Fibroblast of the aortic adventitia (primary cell): ENCODE measurements around the gene TBCA. TPM values are rescaled to one million over a fixed set of nuclear protein-coding genes. Genes with fewer than 3 reads are reported as not detected.
"Not testable (repeated sequence)": the region's sequence is repeated elsewhere in the genome, so short reads cannot be mapped to it uniquely, and the experiment has no call there.

Source experiments
- DNase-seq: peaks from one replicate; pipeline ENCODE4 v3.0.0-alpha.2; 2010; ENCODE audit warnings: low read depth
- H3K4me3 ChIP-seq: 2 replicates; pipeline ENCODE4 v1.5.1; 2011; ENCODE audit warnings: low read depth, mild to moderate bottlenecking, control low read depth, low read length, moderate library complexity
- total RNA-seq: library from RNA; depleted of rRNA; stranded (reverse); fragments of >200 nt; gene quantifications from 2 replicates; pipeline ENCODE4 v1.2.3, GENCODE V29; 2012; ENCODE audit warnings: low replicate concordance
- TF ChIP-seq, protein P1 (sequence below): IDR thresholded peaks from 2 replicates; pipeline ENCODE4 v1.5.1; 2011; ENCODE audit warnings: mild to moderate bottlenecking, low read length, control low read depth, inconsistent platforms; ENCODE audit not compliant: insufficient read depth

Gene TBCA
- total RNA-seq, 1 donor: 147 TPM

DNA sequence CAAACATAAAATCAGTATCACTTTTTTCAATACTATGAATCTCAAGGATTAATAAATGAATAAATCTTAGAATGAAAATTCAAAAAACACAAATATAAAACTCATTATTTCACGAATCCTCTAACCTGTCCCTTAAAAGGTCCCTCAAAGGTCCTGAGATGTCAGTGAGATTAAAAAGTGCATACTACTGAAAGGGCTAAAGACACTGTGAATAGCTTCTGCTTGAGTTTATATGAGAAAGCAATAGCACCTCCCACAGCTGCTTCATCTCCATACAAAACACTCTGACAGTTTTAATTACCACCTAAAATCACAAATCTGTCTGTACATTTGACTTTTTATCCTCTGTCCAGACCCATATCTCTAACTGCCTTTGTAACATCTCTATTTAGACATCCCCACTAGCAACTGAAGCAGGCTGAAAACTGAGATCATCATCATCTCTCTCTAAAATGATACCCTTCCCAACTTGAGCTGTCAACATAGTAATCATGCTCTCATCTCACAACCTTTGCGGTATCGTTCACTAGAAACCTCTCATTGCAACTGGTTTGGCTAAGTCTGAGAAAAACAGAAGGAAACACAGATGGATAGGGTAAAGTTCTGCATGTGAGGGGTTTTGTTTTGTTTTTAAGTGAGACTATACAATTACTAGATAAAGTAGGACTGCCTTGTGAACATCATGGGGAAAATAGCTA is 56.3 kb downstream of the TBCA start:
- H3K4me3 ChIP-seq: no peak overlapping the region
- no peak for DNase-seq
- TF ChIP-seq, protein P1, sequence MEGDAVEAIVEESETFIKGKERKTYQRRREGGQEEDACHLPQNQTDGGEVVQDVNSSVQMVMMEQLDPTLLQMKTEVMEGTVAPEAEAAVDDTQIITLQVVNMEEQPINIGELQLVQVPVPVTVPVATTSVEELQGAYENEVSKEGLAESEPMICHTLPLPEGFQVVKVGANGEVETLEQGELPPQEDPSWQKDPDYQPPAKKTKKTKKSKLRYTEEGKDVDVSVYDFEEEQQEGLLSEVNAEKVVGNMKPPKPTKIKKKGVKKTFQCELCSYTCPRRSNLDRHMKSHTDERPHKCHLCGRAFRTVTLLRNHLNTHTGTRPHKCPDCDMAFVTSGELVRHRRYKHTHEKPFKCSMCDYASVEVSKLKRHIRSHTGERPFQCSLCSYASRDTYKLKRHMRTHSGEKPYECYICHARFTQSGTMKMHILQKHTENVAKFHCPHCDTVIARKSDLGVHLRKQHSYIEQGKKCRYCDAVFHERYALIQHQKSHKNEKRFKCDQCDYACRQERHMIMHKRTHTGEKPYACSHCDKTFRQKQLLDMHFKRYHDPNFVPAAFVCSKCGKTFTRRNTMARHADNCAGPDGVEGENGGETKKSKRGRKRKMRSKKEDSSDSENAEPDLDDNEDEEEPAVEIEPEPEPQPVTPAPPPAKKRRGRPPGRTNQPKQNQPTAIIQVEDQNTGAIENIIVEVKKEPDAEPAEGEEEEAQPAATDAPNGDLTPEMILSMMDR: no peak

DNA sequence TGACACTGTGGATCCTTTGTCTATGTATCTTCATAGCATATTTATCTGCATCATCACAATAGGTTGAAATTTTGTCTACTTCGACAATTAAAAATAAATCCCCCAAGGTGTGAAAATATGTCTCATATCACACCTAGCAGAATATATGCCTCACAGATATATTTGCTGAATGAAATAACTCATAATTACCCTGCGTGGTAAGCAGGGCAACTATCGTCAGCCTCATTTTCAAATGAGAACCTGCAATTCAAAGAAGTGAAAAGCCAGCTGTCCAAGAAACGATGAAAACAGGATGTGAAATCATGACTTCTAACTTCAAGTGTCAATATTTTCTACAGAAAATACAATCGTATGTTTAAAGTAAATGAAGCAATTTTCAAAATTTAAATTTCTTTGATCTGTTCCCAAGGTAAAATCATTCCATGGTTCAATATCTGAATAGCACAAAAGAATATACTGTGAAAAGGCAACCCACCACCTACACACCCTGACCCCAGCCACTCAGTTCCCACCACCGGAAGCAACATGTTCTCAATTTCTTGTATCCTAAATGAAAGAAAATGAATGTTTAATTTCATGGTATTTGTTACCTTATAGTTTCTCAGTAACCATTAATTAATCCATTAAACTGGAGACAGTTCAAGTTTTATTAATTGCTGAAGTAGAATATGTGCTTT is 57.1 kb downstream of the TBCA start:
- TF ChIP-seq, protein P1: no peak
- no peak for DNase-seq
- H3K4me3 ChIP-seq: no peak overlapping the region

DNA sequence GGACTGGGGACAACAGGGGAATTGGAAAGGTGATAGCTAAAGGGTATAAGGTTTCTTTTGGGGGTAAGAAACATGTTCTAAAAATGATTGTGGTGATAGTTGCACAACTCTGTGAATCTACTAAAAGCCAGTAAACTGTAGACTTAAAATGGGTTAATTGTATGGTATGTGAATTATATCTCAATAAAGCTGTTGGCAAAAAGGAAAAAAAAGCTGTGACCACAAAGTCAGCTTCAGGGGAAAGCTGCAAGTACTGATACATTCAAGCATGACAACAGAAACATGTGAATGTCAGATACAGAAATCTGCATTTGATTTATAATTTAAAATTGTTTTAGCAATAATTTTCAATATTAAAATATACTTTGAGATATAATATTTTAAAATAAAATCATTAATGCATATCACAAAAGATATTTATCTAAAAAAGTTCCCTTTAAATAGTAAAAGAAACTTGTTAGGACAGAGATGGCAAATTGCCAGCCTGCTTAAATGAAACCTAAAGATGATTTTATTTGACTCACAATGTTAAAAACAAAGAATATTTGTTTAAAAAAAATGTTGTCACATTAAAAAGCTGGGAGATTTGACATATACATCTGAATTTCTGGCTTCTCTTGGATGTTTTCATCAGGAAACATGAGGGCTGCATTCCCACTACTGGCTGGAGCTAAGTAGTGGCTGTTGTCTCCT is 66.0 kb downstream of the TBCA start:
- TF ChIP-seq, protein P1: no peak
- peak; percentile 20 for DNase-seq

DNA sequence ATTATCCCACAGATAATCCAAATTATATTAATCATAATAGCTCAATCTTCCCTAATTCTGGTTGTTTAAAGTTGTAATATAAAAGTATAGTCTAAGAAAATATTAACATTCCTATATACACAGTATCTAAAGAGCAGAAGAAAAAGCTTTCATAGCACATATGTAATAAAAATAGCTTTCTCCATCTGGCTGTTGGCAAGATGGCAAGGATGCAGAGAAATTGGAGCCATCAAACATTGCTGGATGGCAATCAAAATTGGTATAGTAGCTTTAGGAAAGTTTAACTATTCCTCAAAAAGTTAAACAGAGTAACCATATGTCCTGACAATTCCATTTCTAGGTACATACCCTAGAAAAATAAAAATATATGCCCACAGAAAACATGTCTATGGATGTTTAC is 66.8 kb downstream of the TBCA start:
- no peak for DNase-seq
- TF ChIP-seq, protein P1: no peak
- H3K4me3 ChIP-seq: no peak overlapping the region

More for the DNA sequence above, 66.0 kb downstream of the TBCA start:
- H3K4me3 ChIP-seq: no peak overlapping the region

DNA sequence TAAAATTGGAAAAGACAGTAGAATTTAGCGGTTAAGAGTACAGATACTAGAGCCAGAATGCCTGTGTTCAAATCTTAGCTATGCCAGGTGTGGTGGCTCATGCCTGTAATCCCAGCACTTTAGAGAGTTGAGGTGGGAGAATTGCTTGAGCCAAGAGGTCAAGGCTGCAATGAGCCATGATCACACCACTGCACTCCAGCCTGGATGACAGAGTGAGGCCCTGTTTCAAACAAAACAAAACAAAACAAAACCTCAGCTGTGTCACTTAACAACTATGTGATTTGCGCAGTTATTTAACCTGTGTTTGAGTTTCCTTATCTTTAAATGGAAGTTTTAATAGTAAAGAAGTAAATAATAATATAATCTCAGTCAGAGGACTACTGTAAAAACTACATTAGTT is 68.3 kb downstream of the TBCA start:
- no peak for DNase-seq
- H3K4me3 ChIP-seq: no peak overlapping the region
- TF ChIP-seq, protein P1: no peak

DNA sequence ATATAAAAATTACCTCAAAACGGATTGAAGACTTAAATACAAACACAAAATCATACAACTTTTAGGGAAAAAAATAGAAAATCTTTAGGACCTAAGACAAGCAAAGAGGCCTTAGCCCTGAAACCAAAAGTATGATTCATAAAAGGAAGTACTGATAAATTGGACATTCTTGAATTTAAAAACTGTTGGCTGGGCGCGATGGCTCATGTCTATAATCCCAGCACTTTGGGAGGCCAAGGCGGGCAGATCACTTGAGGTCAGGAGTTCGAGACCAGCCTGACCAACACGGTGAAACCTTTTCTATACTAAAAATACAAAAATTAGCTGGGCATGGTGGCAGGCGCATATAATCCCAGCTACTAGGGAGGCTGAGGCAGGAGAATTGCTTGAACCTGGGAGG is 76.6 kb downstream of the TBCA start:
- DNase-seq: peak; percentile 31
- H3K4me3 ChIP-seq: not testable (repeated sequence)

DNA sequence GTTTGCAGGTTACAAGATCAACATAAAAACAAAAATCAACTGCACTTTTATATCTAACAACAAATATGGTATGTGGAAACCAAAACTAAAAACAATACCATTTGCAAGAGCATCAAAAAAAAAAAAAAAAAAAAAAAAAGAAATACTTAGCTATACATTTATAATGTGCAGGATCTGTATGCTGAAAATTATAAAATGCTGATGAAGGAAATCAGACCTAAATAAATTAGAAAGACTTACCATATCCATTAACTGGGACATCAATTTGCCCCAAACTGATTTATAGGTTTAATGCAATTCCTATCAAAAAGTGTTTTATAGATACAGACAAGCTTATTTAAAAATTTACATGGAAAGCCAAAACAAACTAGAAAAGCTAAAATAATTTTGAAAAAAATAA is 77.2 kb downstream of the TBCA start:
- H3K4me3 ChIP-seq: no peak overlapping the region
- DNase-seq: no peak
- TF ChIP-seq, protein P1: no peak
